Amygdala (tissue), 56 donors: ENCODE results near the gene NEK3.
A peak's percentile ranks its signal among the peaks of the same experiment; 100 is the strongest.
"Not testable (repeated sequence)": the region's sequence is repeated elsewhere in the genome, so short reads cannot be mapped to it uniquely, and the experiment has no call there.

Source experiments
- DNase-seq, 56 donors: peaks; one replicate each; lab custom pipeline; 2025; lab: John Stamatoyannopoulos, UW

NEK3 gene

GRCh38 chr13:52171686-52172085 is 12.3 kb upstream of the NEK3 start:
- DNase-seq: not testable (repeated sequence)

GRCh38 chr13:52170828-52171391 is 11.5 kb upstream of the NEK3 start:
- not testable (repeated sequence) for DNase-seq

GRCh38 chr13:52169839-52170238 is 10.4 kb upstream of the NEK3 start:
- DNase-seq: no peak

- DNase-seq: no peak
Measured at GRCh38 chr13:52165411-52165810, 6.0 kb upstream of the NEK3 start.

DNA sequence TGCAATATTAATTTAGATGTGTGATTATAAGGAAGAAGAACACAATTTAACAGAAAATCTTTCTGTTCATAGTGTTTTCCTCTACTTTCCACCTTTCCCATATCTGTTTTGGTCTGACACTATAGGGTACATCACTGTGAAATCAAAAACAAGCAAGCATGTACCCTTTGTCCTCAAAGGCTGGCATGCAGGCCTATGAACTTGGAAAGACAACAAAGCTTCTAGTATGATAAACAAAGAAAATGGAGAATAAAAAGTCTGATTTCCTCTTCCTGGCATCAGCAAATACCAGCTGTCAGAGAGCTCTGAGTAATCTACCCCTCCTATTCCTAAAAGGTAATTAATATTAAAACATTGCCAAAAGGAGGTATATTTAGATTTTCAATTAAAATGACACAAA is 5.6 kb upstream of the NEK3 start:
- DNase-seq: peak in 7 of 56 donors; percentile 7 to 37 (median 19)

- not testable (repeated sequence) for DNase-seq
Measured at GRCh38 chr13:52163878-52164277, 4.5 kb upstream of the NEK3 start.

DNA sequence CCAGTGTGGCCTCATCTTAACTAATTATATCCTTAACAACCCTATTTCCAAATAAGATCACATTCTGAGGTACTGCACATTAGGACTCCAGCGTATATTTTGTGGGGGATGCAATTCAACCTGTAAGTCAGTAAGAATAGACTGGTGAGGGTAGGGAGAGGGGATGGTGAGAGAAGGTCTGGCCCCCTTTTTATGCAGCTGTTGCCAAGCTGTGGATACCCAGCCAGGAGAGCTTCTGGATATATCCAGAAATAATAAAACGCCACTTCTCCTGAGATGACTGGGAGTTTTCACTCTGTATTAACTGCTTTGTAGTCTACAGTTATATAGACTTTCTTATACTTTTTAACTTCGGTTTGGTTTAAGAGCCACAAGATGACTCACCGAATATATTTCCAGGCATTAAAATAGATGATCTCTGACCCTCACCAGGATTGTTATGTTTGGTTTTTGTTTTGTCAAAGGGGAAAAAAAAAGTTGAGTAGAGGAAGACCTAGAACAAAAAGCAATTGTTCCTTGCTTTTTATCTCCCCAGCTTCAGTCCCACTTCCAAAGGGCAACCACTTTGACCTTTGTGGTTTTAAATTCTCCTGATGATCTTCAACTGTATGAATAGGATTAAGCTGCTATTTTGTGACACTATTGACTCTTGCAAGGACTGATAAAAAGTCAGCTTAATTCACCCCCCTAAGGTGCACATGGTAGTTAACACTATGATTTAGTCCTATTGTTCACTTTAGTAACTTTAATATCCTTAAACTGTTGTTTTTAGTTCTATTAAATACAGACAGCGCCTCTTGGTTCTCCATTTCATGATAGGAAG is 3.1 kb upstream of the NEK3 start:
- no peak for DNase-seq

DNA sequence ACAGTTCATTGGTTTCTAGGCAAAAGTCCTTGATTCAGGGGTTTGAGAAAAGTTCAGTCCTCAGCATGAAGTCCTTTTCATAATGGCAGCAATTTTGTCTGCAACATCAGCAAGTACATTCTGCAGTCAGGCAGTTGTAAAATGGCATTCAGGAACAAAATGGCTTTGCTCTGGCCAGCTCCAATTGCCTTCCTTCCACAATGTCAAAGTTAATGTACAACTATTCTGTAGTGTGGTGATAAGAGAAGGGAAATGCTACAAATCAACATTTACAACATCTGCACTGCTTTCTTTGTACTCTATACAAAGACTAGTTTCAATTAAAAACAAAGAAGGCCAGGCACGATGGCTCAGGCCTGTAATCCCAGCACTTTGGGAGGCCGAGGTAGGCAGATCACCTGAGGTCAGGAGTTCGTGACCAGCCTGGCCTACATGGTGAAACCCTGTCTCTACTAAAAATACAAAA is 1.8 kb upstream of the NEK3 start:
- no peak for DNase-seq

GRCh38 chr13:52160506-52160905 is 1.1 kb upstream of the NEK3 start:
- DNase-seq: no peak

DNA sequence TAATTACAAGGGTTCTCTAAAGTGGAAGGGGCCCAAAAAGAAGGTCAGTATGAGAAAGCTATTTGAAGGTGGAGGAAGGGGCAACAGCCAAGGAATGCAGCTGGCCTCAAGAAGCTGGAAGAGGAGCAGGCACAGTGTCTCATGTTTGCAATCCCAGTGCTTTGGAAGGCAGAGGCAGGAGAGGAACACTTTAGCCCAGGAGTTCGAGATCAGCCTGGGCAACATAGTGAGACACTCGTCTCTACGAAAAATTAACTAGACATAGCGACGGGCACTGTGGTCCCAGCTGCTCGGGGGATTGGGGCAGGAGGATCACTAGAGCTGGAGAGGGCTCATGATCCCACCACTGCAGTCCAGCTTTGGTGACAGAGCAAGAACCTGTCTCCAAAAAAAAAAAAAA is 656 bp upstream of the NEK3 start:
- no peak for DNase-seq

GRCh38 chr13:52158629-52159158 is 703 bp downstream of the NEK3 start:
- peak in 9 of 56 donors; percentile 8 to 55 (median 35) for DNase-seq

DNA sequence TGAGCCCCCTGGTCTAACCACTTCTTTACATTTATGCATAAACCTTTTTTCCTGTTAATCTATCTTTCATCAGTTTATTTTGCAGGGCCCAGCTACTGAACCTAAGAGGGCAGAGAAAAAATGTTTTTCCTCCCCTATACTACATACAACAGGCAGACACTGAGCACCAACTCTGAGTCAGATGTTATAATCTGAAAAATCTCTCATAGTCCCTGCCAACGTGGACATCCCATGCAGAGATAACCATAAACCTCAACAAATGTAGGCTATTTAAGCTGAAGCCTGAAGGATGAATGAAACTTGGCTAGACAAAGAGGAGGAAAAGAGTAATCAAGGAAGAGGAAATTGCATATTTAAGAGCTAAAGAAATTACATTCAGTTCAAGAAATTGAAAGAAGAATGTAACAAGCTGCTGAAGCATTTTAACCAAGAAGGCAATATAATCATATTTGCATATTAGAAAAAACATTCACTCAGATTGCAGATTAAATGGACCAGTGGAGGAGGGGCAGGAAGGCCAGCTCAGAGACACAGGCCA is 2.6 kb downstream of the NEK3 start:
- DNase-seq: no peak

- no peak for DNase-seq
Measured at GRCh38 chr13:52155177-52155576, 4.2 kb downstream of the NEK3 start.

DNA sequence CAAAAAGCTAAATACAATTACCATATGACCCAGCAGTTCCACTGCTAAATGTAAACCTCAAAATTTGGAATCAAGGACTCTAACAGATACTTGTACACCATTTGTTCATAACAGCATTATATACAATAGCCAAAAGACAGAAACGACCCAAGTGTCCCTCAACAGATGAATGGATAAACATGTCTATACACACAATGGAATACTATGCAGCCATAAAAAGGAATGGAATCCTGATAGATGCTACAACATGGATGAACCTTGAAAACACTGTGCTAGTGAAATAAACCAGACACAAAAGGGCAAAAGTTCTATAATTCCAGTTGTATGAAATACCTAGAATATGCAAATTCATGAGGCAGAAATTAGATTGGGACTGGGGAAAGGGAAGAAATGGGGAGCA is 12.2 kb downstream of the NEK3 start:
- DNase-seq: no peak

DNA sequence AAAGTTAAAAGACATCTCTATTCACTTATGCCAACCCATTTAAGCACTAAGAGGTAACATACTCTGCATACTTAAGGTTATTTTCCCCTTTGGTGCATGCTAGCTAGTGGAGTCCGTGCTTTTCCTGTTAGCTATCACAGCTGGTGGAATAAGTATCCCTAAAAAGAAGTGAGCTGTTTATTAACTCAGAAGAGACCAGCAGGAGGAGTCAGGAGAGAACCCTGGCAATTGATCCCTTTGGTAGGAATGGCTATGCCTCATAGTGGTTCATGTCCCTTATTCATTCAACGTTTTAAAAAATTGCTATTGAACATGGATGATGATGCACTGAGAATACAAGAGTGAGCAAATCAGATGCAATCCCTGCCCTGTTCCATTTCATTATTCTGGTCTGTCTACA is 18.1 kb downstream of the NEK3 start:
- no peak for DNase-seq

DNA sequence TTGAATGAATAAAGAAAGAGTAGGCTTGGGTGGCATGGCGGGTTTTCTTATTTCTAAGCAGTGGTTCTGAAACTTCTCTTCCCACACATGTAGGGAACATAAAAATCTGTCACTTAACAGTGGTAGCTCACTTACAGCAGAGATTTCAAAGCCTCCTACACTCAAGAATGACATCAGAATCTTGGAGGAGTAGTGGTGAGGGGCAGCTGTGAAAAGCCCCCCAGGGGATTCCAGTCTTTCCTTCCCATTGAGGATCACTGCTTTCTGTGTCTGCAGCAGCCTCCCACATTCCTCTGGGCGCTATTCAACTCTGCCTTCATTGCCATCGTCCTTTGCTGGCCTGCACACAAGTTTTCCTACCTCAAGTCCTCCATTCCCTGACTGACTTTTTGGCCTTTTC is 21.9 kb downstream of the NEK3 start:
- DNase-seq: no peak

DNA sequence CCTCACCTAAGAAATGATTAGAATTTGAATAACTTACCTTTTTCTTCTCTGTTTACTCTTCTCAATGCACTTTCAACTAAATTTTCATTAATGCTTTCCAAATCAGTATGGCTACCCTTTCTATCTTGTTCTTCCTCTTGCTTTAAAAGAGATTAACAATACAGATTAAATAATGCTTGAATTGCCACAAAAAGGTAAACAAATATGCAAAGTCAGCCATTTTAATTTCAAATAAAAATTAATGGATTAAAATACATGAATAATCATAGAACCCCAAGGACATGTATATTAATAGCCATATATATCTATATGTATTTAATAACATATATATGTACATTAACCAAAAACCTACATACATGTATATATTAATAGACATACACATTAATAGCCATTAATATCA is 22.6 kb downstream of the NEK3 start:
- DNase-seq: no peak

- DNase-seq: no peak
Measured at GRCh38 chr13:52130641-52131040, 28.8 kb downstream of the NEK3 start.

GRCh38 chr13:52128714-52129700 is 30.4 kb downstream of the NEK3 start, which contains the start of gene NEK5:
Gene NEK5, minus strand, starts transcription at chr13:52129073. Its CDS starts 1,591 bp downstream, at chr13:52127482.
- peak in 43 of 56 donors; percentile 1 to 74 (median 44) for DNase-seq
